HG03103 (cell line): Measurements from ENCODE around the gene CUX1.

ENCODE experiments used
- ATAC-seq: cut with Tn5 transposase; IDR thresholded peaks from one replicate; pipeline ENCODE4 v1.9.1; 2021; ENCODE audit warnings: low read depth; ENCODE audit not compliant: unreplicated experiment

The CUX1 gene

GRCh38 chr7:102079140-102080018, 262.0 kb downstream of the CUX1 start:
- ATAC-seq: no peak

GRCh38 chr7:102080019-102080433, 262.6 kb downstream of the CUX1 start:
- no peak for ATAC-seq

DNA sequence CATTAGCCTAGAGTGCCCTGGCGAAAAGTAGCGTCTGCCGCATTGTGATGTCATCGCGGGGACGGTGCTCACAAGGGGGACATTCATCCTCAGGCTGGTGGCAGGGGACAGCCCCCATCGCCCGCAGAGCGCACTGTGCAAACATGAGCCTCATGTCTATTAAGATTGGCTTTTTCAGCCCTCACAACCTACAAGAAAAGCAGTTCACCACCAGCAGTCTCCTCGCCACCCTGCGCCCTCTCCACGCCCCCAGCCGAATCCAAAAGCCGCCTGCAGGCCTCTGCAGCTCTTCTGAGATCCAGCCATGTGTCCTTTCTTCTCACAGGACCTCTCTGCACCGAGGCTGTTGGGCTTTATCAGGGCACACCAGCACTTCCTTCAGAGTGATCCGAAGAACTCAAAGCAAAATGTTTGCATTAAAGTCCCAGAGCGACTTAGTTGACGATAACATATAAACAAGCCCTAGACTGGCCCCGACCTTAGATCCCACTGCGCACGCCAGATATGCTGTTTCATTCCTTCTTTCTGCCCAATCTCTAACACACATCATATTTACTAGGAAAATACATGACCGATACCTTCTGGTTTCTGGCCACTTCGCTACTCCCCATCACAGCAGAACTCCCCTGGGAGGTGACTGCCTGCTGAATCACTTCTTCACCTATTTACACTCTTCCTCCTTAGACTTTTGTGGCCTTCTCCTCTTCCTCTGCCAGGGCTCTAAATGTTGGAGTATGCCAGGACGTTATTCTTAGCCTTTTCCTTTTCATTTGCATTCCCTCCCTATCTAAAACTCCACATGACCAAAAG, 263.2 kb downstream of the CUX1 start:
- ATAC-seq: no peak

- no peak for ATAC-seq
Observed at GRCh38 chr7:102081244-102081627, 263.8 kb downstream of the CUX1 start.

DNA sequence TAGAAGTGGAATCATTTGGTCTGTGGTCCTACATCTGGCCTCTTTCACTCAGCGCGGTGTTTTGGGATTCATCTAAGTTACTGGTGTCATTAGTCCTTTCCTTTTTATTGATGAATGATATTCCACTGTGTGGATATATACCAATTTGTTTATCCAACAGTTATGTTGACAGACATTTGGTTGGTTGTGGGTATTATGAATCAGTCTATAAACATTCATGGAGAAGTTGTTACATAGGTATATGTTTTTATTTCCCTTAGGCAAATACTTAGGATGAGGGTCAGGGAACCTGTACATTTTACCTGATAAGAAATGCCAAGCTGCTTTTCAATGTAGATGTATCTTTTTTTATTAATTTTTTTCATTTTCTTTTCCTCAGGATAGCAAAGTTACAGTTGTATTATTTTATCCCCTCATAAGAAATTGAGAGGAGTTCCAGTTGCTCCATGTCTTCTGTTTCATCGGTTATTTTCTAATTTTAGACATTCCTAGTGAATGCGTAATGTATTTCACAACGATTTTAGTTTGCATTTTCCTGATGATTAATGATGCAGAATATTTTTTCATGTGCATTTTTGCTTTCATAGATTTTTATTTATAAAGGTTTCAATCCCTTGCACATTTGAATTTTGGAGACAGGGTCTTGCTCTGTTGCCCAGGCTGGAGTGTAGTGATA, 265.4 kb downstream of the CUX1 start:
- no peak for ATAC-seq

DNA sequence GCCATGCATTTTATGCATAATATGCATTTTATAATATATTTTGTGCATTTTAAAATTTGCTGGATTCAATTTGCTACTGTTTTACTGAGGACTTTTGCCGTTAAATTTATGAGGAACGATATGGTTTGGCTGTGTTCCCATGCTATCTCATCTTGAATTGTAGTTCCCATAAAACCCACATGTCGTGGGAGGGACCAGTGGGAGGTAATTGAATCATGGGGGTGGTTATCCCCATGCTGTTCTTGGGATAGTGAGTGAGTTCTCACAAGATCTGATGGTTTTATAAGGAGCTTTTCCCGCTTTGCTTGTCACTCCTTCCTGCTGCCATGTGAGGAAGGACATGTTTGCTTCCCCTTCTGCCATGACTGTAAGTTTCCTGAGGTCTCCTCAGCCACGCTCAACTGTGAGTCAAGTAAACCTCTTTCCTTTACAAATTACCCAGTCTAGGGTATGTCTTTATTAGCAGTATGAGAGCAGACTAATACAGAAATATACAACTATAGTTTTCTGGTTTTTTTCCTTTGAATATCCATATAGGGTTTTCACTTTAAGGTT, 267.9 kb downstream of the CUX1 start:
- no peak for ATAC-seq

DNA sequence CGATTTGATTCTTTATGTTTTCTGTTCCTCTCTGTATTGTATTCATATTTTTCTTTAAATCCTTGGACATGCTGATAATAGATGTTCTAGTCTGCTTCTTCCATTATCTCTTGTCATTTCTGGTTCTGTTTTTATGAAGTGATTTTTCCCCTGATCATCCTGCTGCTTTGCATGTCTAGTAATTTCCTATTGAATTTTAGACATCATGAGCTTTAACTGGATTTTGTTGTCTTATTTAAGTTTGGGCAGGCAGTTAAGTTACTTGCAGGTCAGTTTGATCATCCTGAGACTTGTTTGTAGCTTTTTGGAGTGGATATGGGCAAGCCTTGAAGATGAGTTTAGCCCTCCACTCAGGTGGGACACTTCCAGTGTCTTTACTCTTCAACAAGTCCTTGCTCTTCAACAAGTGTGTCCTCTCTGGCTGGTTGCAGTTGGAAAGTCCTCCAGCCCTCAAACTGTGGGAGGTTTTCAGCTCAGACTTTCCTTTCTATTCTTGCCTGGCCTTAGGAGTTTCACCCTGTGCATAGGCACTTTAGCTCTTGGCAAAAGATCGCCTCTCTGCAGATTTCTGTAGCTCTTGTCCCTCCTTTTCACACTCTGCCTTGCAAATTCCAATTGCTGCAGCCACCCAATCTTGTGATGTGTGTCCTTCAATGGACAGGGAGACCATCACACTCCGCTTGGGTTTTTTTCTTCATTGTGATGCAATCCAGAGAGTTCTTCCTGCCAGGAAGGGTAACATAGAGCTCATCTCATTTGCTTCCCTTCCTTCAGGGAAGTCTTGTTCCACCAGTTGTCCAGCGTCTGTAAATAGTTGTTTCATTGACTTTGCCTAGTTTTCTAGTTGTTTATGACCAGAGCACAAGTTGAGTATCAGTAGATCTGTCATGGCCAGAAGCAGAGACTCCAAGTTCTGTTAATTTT, 272.0 kb downstream of the CUX1 start:
- no peak for ATAC-seq

DNA sequence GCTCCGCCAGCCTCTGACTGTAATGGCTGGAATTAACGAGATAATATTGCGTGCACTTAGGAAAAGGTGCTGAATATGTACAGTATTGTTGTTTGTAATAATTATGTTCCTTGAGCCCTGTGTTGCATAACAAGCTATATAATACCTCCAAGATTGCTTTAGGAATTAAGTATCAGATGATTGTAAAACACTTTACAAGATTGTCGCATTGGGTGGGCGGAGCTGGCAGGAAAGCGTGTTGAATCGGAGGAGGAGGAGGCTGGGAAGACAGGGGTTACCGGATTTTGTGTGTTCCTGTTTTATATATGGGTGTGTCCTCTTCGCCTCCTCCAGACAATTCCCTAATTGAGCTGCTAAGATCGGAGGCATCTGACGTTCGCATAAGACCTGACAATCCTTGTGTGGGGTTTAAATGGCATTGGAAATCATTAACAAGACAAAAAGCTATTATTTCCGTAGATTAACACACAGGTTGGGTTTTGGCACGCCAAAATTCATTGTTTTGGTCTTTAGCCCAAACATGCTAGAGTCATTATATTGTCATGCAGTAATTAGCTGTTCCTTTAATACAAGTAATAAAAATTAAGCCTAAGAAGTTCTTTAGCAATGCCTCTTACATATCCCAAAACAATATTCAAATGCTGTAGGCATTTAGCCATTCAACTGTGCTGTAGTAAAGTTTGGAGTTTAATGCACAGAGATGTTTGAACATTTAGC, 276.3 kb downstream of the CUX1 start:
- ATAC-seq: no peak

DNA sequence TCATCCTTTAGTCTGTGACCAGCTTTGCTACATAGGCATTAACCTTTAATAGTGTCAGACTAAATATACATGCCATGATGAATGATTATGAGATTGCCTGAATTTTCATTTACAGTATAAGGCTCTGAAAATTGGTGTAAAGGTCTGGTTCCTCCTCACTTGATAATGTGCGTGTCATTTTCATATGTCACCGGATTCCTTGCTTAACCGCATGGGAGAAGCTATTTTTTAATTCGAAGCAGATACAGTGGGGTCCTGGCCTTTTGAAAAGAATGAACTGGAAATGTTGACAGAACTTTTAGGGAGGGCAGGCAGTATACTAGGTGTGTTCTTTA, 276.9 kb downstream of the CUX1 start:
- no peak for ATAC-seq

DNA sequence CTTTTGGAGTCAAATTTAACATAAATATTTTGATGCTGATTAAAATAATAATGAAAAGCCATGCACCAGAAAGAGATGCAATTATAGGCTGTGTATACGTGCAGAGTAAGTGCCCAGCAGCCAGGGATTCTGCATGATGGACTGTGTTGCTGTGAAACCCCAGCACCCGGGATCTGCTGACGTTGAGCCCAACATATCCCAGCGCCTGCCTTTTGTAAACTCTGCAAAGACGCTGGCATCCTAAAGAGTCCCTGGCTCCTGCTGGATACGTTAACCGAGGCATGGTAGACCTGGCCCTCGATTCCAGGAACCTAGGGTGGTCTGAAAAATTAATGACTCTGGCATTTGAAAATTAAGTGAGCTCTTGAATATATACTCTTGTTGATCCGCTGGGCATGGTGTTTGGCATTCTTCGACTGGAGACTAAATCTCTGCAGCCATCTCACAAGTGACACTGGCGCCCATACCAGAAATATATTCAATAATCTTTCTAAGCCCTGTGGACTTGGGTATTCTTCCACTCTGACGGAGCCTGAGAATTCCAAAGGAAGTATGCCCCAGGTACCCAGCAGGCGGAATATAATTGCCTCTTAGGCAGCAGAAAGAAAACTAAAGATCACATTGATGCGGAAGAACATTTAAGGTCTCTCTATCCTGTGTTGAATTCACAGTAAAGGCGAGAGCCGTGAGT, 278.0 kb downstream of the CUX1 start:
- ATAC-seq: no peak

- no peak for ATAC-seq
Observed at GRCh38 chr7:102096012-102096332, 278.5 kb downstream of the CUX1 start.

DNA sequence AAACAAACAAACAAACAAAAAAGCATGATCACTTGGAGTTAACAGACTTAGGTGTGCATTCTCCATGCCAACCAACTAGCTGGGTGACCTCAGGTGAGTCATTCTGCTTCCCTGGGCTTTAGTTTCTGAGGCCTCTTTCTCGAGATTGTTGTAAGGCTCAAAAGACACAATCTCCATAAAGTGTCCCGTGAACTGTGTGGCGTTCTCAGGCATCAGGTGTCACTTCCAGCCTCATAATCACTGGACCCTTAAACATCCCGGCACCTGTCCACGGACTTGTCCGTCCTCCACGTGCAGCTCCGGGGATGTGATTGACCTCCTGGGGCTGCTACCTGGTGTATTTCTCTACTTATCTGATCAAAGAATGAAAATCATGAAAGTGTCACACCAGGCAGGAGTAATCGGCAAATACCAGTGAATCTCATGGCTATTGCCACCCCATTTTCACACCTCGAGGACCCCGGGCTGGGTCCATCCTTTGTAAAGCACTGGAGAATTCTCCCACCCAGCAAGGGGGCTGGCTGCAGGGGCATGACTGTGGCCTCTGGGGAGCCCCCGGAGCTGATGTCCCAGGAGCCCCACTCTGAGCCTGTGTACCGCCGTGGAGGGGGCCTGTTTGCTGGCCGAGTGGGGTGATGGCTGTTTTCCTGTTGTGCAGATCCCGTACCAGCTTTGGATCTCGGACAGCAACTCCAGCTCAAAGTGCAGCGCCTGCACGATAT, 279.4 kb downstream of the CUX1 start:
- ATAC-seq: no peak

DNA sequence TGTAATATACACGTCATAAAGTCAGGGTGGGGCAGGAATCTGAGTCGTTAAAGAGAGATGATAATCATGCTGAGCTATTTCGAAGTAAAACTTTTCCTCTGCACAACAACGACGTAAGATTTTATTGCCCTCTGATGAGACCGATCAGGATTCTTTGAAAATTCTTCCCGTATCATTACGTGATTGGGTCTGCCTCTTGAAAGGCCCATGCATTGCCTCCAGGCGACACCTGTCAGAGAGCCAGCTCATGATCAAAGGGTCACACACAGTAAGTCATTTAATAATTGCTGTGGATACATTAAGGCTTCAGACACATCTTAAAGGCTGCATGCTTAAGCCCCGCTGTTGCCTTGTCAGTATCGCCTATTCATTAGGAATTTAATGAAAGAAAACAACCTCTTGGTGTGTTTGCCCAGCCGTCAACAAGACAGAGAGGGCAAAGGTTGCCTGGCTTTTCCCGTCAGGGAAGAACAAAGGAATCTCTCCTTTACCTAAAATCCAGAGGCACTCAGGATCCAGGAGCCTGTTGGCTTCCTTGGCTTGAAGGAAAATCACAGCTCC, 280.3 kb downstream of the CUX1 start:
- no peak for ATAC-seq

- no peak for ATAC-seq
Observed at GRCh38 chr7:102098986-102099385, 281.6 kb downstream of the CUX1 start.

- no peak for ATAC-seq
Observed at GRCh38 chr7:102099474-102099873, 282.0 kb downstream of the CUX1 start.

- ATAC-seq: no peak
Observed at GRCh38 chr7:102101111-102101551, 283.7 kb downstream of the CUX1 start.

DNA sequence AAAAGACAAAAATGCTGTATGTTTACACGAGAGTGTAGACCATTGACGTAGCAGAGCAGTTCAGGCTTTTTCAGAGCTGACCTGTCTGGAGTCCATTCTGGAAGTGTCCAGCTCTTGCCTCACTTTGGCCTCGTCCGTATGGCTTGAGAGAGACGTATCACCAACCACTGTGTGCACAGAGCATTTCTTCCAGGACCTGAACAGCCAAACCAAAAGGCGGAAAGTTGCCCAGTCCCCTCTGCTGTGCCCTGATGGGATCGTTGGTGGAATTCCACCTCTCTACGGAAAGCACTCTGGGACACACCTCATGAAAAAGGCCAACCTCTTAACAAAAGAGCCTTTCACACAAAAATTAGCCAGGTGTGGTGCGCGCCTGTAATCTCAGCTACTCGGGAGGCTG, 284.5 kb downstream of the CUX1 start:
- ATAC-seq: no peak

- no peak for ATAC-seq
Observed at GRCh38 chr7:102103027-102103372, 285.6 kb downstream of the CUX1 start.
